Measurements from ENCODE around the gene ZSCAN5B. TPM values are rescaled to one million over a fixed set of nuclear protein-coding genes. Genes with fewer than 3 reads are reported as not detected.

The ZSCAN5B gene
- total and polyA plus RNA-seq, 7 donors, result 0.06 to 0.60 TPM; not detected in 5

- no peaks in the 10 kb centered on the region for H3K9me3 ChIP-seq
- H3K36me3 ChIP-seq, result no peaks in the 10 kb centered on the region
- no peak overlapping the region for H3K4me3 ChIP-seq
- DNase-seq, result no peak
- TF ChIP-seq CTCF (IDR thresholded peaks at IDR 0.05) (no peak), EP300 (IDR thresholded peaks at IDR 0.05) (no peak), POLR2A (IDR thresholded peaks at IDR 0.05) (no peak), POLR2AphosphoS5 (IDR thresholded peaks at IDR 0.05) (no peak)
- 89 to 91% methylated on average over 12 of the region's 12 CpGs for WGBS, 2 donors
- intact Hi-C loops (cut with DNase I), result no loop called here
- H3K27ac ChIP-seq, result no peak overlapping the region
- no peaks in the 10 kb centered on the region for H3K4me1 ChIP-seq
- no peaks in the 10 kb centered on the region for H3K27me3 ChIP-seq
These were observed 3.5 kb downstream of the ZSCAN5B start for GRCh38 chr19:56193981-56194640.

- H3K36me3 ChIP-seq, result no peaks in the 10 kb centered on the region
- no peaks in the 10 kb centered on the region for H3K9me3 ChIP-seq
- 87 to 88% methylated on average over 10 of the region's 10 CpGs for WGBS, 2 donors
- no peaks in the 10 kb centered on the region for H3K4me1 ChIP-seq
- no peak overlapping the region for H3K27ac ChIP-seq
- H3K4me3 ChIP-seq, result no peak overlapping the region
- TF ChIP-seq CTCF (IDR thresholded peaks at IDR 0.05), result no peak
- TF ChIP-seq POLR2A (IDR thresholded peaks at IDR 0.05), result no peak
- TF ChIP-seq EP300 (IDR thresholded peaks at IDR 0.05), result no peak
- TF ChIP-seq POLR2AphosphoS5 (IDR thresholded peaks at IDR 0.05), result no peak
- DNase-seq, result no peak
- H3K27me3 ChIP-seq, result peaks cover 0 to 1% (median 0%) of the 10 kb centered on the region in 3 donors
- intact Hi-C loops (cut with DNase I), result no loop called here
These were observed 5.9 kb downstream of the ZSCAN5B start for GRCh38 chr19:56191711-56192110.

GRCh38 chr19:56191115-56191514, 6.5 kb downstream of the ZSCAN5B start:
- no peaks in the 10 kb centered on the region for H3K4me1 ChIP-seq
- WGBS, 2 donors, result 75 to 82% methylated on average over 7 of the region's 7 CpGs
- H3K36me3 ChIP-seq, result no peaks in the 10 kb centered on the region
- no peaks in the 10 kb centered on the region for H3K9me3 ChIP-seq
- H3K27ac ChIP-seq, result no peak overlapping the region
- H3K4me3 ChIP-seq, result no peak overlapping the region
- no peak for DNase-seq
- intact Hi-C loops (cut with DNase I), result no loop called here
- TF ChIP-seq EP300 (IDR thresholded peaks at IDR 0.05), result no peak
- TF ChIP-seq POLR2AphosphoS5 (IDR thresholded peaks at IDR 0.05), result no peak
- no peak for TF ChIP-seq CTCF (IDR thresholded peaks at IDR 0.05)
- TF ChIP-seq POLR2A (IDR thresholded peaks at IDR 0.05), result no peak
- H3K27me3 ChIP-seq, result peaks cover 0 to 6% (median 0%) of the 10 kb centered on the region in 3 donors

GRCh38 chr19:56189785-56190184, 7.8 kb downstream of the ZSCAN5B start:
- TF ChIP-seq CTCF (IDR thresholded peaks at IDR 0.05), result no peak
- TF ChIP-seq POLR2AphosphoS5 (IDR thresholded peaks at IDR 0.05), result no peak
- no peak for TF ChIP-seq POLR2A (IDR thresholded peaks at IDR 0.05)
- no peak for TF ChIP-seq EP300 (IDR thresholded peaks at IDR 0.05)
- intact Hi-C loops (cut with DNase I), result no loop called here
- peaks cover 0 to 7% (median 0%) of the 10 kb centered on the region in 3 donors for H3K27me3 ChIP-seq
- no peak overlapping the region for H3K27ac ChIP-seq
- no peak overlapping the region for H3K4me3 ChIP-seq
- H3K36me3 ChIP-seq, result no peaks in the 10 kb centered on the region
- no peaks in the 10 kb centered on the region for H3K4me1 ChIP-seq
- DNase-seq, result no peak
- WGBS, 2 donors, result 76 to 78% methylated on average over 17 of the region's 17 CpGs
- H3K9me3 ChIP-seq, result no peaks in the 10 kb centered on the region
